ENCODE results near the gene MBNL3.
"Not testable (repeated sequence)": the region's sequence is repeated elsewhere in the genome, so short reads cannot be mapped to it uniquely, and the experiment has no call there.

Gene MBNL3

GRCh38 chrX:132369617-132370326 lies 119.1 kb downstream of the MBNL3 start:
- DNase-seq (ENCODE audit: low spot score): no peak

GRCh38 chrX:132367984-132368383 lies 120.9 kb downstream of the MBNL3 start:
- no peak for DNase-seq (ENCODE audit: low spot score)

GRCh38 chrX:132367314-132367713 lies 121.5 kb downstream of the MBNL3 start:
- no peak for DNase-seq (ENCODE audit: low spot score)

- DNase-seq (ENCODE audit: low spot score): no peak
Measured at GRCh38 chrX:132365490-132365889, 123.3 kb downstream of the MBNL3 start.

- no peak for DNase-seq (ENCODE audit: low spot score)
Measured at GRCh38 chrX:132364313-132364712, 124.5 kb downstream of the MBNL3 start.

GRCh38 chrX:132353430-132353829 lies 135.4 kb downstream of the MBNL3 start:
- no peak for DNase-seq (ENCODE audit: low spot score)

GRCh38 chrX:132336172-132336571 lies 152.7 kb downstream of the MBNL3 start:
- DNase-seq (ENCODE audit: low spot score): no peak

- no peak for DNase-seq (ENCODE audit: low spot score)
Measured at GRCh38 chrX:132333351-132333750, 155.5 kb downstream of the MBNL3 start.

- no peak for DNase-seq (ENCODE audit: low spot score)
Measured at GRCh38 chrX:132331532-132331931, 157.3 kb downstream of the MBNL3 start.

GRCh38 chrX:132331000-132331399 lies 157.8 kb downstream of the MBNL3 start:
- DNase-seq (ENCODE audit: low spot score): no peak

- DNase-seq (ENCODE audit: low spot score): no peak
Measured at GRCh38 chrX:132330156-132330729, 158.6 kb downstream of the MBNL3 start.

- DNase-seq (ENCODE audit: low spot score): not testable (repeated sequence)
Measured at GRCh38 chrX:132326960-132327359, 161.9 kb downstream of the MBNL3 start.
